WI38 (cell line): ENCODE measurements around the gene C8B.

ENCODE experiments used
- H3K4me3 ChIP-seq: 2 replicates; pipeline ENCODE4 v1.5.1; 2011; ENCODE audit warnings: low read depth, mild to moderate bottlenecking, control low read depth, low read length
- CTCF ChIP-seq: IDR thresholded peaks from 2 replicates; pipeline ENCODE4 v1.5.1; 2012; ENCODE audit warnings: low read depth, mild to moderate bottlenecking, control low read depth, low read length

C8B gene

GRCh38 chr1:56890229-56890628, 75.6 kb downstream of the C8B start:
- H3K4me3 ChIP-seq, result no peak overlapping the region
- no peak for TF ChIP-seq CTCF

GRCh38 chr1:56881417-56881816, 84.4 kb downstream of the C8B start:
- no peak overlapping the region for H3K4me3 ChIP-seq
- no peak for TF ChIP-seq CTCF

- no peak overlapping the region for H3K4me3 ChIP-seq
- TF ChIP-seq CTCF, result no peak
Observed at GRCh38 chr1:56880774-56881173, 85.0 kb downstream of the C8B start.
